Measurements from ENCODE around the gene ANXA10. TPM values are rescaled to one million over a fixed set of nuclear protein-coding genes. Genes with fewer than 3 reads are reported as not detected.

Gene ANXA10
- total and polyA plus RNA-seq, 12 donors: not detected

DNA sequence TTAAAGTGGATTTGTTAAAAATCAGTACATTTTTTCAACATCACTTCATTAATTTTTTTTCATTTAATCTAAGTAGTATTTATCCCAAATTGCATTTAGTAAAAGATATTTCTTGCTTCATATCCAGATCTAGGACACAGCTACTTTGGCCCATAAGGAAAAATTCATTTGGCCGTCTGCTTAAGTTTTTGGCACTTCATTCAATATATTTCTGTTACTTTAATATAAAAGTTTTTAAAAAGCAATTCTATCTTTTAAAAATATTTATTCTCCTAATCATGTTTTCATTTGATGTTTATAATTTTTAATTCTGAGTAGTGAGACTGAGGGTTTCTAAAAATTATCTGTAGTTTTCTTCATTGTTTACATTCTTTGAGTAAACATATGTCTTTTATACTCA, 28.5 kb downstream of the ANXA10 start:
- ATAC-seq (no peak), DNase-seq (no peak)
- intact Hi-C loops (cut with DNase I): loop anchor here in 1 of 10 donors (5.0 kb wide), 1 partner anchor 1989 kb away; no protein-coding TSS in a partner anchor
- no peak overlapping the region for H3K27ac ChIP-seq
- H3K36me3 ChIP-seq: no peaks in the 10 kb centered on the region
- 85 to 88% methylated on average over 1 of the region's 1 CpG for WGBS, 2 donors
- TF ChIP-seq, protein P1, sequence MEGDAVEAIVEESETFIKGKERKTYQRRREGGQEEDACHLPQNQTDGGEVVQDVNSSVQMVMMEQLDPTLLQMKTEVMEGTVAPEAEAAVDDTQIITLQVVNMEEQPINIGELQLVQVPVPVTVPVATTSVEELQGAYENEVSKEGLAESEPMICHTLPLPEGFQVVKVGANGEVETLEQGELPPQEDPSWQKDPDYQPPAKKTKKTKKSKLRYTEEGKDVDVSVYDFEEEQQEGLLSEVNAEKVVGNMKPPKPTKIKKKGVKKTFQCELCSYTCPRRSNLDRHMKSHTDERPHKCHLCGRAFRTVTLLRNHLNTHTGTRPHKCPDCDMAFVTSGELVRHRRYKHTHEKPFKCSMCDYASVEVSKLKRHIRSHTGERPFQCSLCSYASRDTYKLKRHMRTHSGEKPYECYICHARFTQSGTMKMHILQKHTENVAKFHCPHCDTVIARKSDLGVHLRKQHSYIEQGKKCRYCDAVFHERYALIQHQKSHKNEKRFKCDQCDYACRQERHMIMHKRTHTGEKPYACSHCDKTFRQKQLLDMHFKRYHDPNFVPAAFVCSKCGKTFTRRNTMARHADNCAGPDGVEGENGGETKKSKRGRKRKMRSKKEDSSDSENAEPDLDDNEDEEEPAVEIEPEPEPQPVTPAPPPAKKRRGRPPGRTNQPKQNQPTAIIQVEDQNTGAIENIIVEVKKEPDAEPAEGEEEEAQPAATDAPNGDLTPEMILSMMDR (IDR thresholded peaks at IDR 0.05): no peak
- no peaks in the 10 kb centered on the region for H3K9me3 ChIP-seq
- H3K4me3 ChIP-seq: no peak overlapping the region
- peaks cover 0 to under 1% (median 0%) of the 10 kb centered on the region in 7 donors for H3K27me3 ChIP-seq
- no peaks in the 10 kb centered on the region for H3K4me1 ChIP-seq

DNA sequence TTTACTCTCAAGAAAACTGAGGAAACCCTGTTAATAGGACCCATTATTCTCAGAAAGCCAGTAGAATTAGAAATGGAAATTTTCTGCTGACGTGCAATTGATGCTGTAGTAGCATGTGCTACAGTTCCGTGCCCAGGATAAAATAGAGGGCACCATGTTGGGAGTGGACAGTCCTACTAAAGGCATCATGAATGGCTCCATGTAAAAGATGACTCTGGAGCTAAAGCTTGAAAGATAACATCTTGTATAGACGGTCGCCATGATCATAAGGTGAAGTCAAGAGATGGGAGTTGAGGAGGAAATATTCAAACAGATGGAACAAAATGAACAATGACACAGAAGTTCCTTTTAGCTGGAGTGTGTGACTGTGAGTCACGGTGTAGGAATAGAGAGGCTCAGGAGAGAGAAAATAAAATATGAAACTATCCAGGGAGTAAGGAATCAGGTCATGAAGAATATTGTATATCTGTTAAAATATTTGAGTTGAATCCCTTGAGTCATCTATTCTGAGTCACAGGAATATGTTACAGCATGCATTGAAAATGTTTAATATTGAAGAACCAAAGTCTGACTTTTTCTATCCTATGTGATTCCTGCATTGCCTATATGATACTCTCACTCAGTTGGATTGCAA, 31.8 kb downstream of the ANXA10 start:
- no peaks in the 10 kb centered on the region for H3K27me3 ChIP-seq
- intact Hi-C loops (cut with DNase I): loop anchor here in 1 of 10 donors (2.0 to 5.0 kb wide), 2 partner anchors 75 to 1992 kb away; no protein-coding TSS in a partner anchor
- H3K36me3 ChIP-seq: no peaks in the 10 kb centered on the region
- no peak overlapping the region for H3K4me3 ChIP-seq
- WGBS, 2 donors: 79 to 88% methylated on average over 5 of the region's 5 CpGs
- no peak overlapping the region for H3K27ac ChIP-seq
- DNase-seq: no peak
- no peak for ATAC-seq
- H3K9me3 ChIP-seq: no peaks in the 10 kb centered on the region
- H3K4me1 ChIP-seq: no peaks in the 10 kb centered on the region
- TF ChIP-seq, protein P1 (IDR thresholded peaks at IDR 0.05): no peak

DNA sequence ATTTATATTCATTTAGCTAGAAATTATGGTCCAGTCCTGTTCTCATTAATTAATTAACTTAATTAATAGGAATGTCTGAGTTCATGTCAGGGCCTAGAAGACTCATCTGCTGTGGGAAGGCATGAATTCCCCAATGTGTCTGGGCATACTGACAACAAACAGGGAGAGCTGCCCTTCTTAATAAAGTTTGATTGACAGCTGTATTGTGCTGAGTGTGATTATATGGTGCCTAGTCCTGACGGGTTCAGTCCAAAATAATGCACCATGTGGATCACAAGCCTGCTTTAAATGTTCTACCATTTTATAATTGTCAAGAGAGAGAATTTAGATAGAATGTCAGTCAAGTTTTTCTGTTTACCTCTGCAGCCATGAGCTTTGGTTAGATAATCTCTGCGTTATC, 34.6 kb downstream of the ANXA10 start:
- no peak for ATAC-seq
- 64 to 70% methylated on average over 2 of the region's 2 CpGs for WGBS, 2 donors
- Histone ChIP-seq H3K9me3 (peaks cover 0 to 6% (median 0%) of the 10 kb centered on the region in 11 donors), H3K27me3 (no peaks in the 10 kb centered on the region), H3K4me3 (no peak overlapping the region), H3K36me3 (no peaks in the 10 kb centered on the region), H3K27ac (no peak overlapping the region), H3K4me1 (no peaks in the 10 kb centered on the region)
- no peak for DNase-seq
- intact Hi-C loops (cut with DNase I): no loop called here
- TF ChIP-seq, protein P1 (IDR thresholded peaks at IDR 0.05): no peak

DNA sequence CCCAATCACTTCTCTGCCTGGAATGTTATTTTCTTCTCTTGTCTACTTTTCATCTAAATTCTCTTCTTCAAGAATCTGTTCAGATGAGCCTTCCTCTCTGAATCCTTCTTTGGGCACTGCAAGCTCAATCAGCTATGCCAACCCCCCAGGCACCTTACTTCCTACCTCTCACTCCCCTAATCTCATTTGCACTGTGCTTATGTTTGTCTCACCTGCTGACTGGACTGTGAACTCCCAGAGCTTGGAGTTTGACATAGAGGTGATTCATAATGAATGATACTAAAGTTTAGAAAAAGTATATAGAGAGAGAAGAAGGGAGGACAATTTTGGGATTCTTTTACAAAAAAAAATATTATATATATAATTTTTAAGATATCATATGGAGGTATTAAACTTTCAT, 36.3 kb downstream of the ANXA10 start:
- Histone ChIP-seq H3K36me3 (no peaks in the 10 kb centered on the region), H3K27me3 (no peaks in the 10 kb centered on the region), H3K9me3 (peaks cover 0 to 6% (median 0%) of the 10 kb centered on the region in 11 donors), H3K4me1 (no peaks in the 10 kb centered on the region), H3K27ac (no peak overlapping the region), H3K4me3 (no peak overlapping the region)
- TF ChIP-seq, protein P1 (IDR thresholded peaks at IDR 0.05): no peak
- DNase-seq: no peak
- intact Hi-C loops (cut with DNase I): no loop called here
- no peak for ATAC-seq
